ENCODE results near the gene MS4A5.

MS4A5 gene

DNA sequence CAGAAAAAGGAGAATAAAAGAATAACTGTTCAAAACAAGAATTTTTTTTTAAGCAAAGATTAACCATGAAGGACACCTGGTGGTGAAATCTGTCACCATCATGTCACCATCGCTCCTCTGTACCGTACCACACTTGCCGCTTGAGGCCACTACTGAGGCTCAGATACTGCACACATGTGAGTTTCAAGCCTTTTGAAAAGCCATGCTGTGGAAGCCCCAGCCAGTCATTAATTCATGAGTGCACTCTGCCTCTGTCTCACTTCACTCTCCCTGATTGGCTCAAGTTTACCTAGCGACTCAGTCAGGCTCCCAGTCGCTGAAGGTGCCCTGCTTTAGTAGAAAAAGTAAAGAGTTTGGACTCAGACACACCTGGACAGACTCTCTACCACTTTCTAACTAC is 56.6 kb downstream of the MS4A5 start:
- DNase-seq, result no peak

DNA sequence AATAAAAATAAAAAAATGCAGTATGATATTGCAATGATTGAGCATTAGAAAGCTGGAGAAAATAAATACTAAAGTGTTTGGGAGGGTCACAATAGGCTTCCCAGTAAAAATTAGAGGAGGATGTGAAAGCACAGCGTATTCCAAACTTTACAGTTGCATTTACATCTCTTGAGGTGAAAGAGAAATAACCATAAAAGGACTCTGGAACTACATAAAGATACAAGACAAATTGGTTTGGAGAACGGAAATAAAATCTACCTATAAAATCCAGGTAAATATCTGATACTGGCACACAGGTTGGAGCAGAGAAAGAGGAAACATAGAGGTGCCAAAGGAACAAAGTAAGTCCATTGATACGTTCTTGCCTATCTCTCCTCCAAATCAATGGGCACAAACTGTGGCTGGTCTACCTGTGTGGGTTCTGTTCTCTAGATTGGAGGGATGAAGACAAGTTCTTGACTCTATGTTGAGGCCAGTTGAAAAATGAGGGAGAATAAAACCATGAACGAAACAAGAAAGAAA is 63.2 kb downstream of the MS4A5 start, which contains the start of gene MS4A12:
TSS of gene MS4A12 (plus strand) at position 291 of the 522 bp plus-strand sequence. CDS start 4,541 bp downstream, outside the sequence.
- no peak for DNase-seq

DNA sequence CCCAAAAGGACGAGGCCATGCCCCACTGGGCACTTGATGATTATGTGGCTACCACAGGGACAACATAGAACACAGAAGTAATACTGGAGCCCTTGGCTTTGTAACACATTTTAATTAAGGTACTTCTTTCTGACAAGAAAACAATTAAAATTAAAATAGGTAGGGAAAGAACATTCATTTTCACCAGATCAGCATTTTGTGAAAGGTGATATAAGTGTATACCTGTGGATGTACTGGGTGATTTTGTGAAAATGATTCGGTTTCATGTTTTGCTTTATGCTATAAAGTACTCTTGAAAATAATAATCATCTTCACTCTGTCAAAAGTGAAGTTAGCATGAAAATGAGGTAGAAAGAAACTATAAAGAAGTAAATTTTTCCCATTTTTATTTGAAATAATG is 64.1 kb downstream of the MS4A5 start:
- no peak for DNase-seq

All from activated T-cell treated with anti-CD3 and anti-CD28 coated beads, Interleukin-2, amount 50 U/mL, for 1 hour (primary cell).